H1 (cell line): Measurements from ENCODE around the gene NUP133. TPM values are rescaled to one million over a fixed set of nuclear protein-coding genes. Genes with fewer than 3 reads are reported as not detected.

Source experiments
- CTCF ChIA-PET: fragments of 300-600 bp; sonication (Branson Sonifier 250); formaldehyde crosslinking; loops from one replicate; lab custom pipeline; 2021; ENCODE audit not compliant: partially characterized antibody; lab: Charles Lee
- POLR2A ChIA-PET: fragments of 300-600 bp; sonication (Branson Sonifier 250); formaldehyde crosslinking; loops from one replicate; lab custom pipeline; 2021; ENCODE audit warnings: inconsistent platforms; ENCODE audit not compliant: partially characterized antibody; lab: Charles Lee
- DNase-seq, 2 experiments: peaks; one replicate each; pipeline versions ENCODE4 v3.0.0 to v3.0.0-alpha.2; 2010 to 2022; ENCODE audit warnings: low spot score in 2 of 2, low read depth in 1 of 2, mixed read lengths in 1 of 2
- FAIRE-seq: peaks from 2 replicates; lab custom pipeline; 2011; peaks lifted over from hg19 to GRCh38; lab: Jason Lieb, UNC
- H2AFZ ChIP-seq: 2 replicates; pipeline ENCODE4 v1.8.1; 2012; ENCODE audit warnings: low read length, inconsistent platforms
- H2AK5ac ChIP-seq: 2 replicates; pipeline ENCODE4 v1.6.1; 2013; ENCODE audit warnings: low read depth, low read length
- H2BK120ac ChIP-seq: replicated peaks from 2 replicates; pipeline ENCODE3; 2013; ENCODE audit warnings: low read depth, low read length, inconsistent platforms
- H2BK12ac ChIP-seq: 2 replicates; pipeline ENCODE4 v1.6.1; 2013; ENCODE audit warnings: low read depth, low read length
- H2BK15ac ChIP-seq: 2 replicates; pipeline ENCODE4 v1.6.1; 2013; ENCODE audit warnings: low read length
- H2BK20ac ChIP-seq: 2 replicates; pipeline ENCODE4 v1.6.1; 2013; ENCODE audit warnings: low read length
- H2BK5ac ChIP-seq: 2 replicates; pipeline ENCODE4 v1.6.1; 2013; ENCODE audit warnings: low read depth, low read length
- H3K14ac ChIP-seq: 2 replicates; pipeline ENCODE4 v1.6.1; 2013; ENCODE audit warnings: inconsistent platforms; ENCODE audit not compliant: insufficient read length
- H3K18ac ChIP-seq: 2 replicates; pipeline ENCODE4 v1.6.1; 2013; ENCODE audit warnings: low read length; ENCODE audit errors: extremely low read depth
- H3K23ac ChIP-seq: 2 replicates; pipeline ENCODE4 v1.6.1; 2013; ENCODE audit warnings: inconsistent platforms; ENCODE audit not compliant: insufficient read length
- H3K23me2 ChIP-seq: 2 replicates; pipeline ENCODE4 v1.6.1; 2013; ENCODE audit warnings: low read depth, low read length
- H3K27ac ChIP-seq: 2 replicates; pipeline ENCODE4 v1.6.1; 2011; ENCODE audit warnings: low read depth, low read length, inconsistent platforms
- H3K27me3 ChIP-seq, 4 experiments: replicated peaks in 1 of 4; 1 replicate in 1 of 4; 2 replicates in 3 of 4; pipeline versions ENCODE4 v1.6.1 to v1.8.1; 2011 to 2013; ENCODE audit warnings: low read length in 3 of 4, mild to moderate bottlenecking in 3 of 4, inconsistent platforms in 2 of 4, mixed read lengths in 2 of 4, moderate library complexity in 1 of 4; ENCODE audit not compliant: control insufficient read depth in 3 of 4, insufficient read depth in 3 of 4; ENCODE audit errors: extremely low read depth in 1 of 4
- H3K36me3 ChIP-seq, 4 experiments: 2 replicates each; pipeline versions ENCODE4 v1.6.1 to v1.8.1; 2011 to 2013; ENCODE audit warnings: mild to moderate bottlenecking in 4 of 4, low read length in 3 of 4, moderate library complexity in 2 of 4, control low read depth in 1 of 4, inconsistent platforms in 1 of 4; ENCODE audit not compliant: insufficient read depth in 4 of 4, control insufficient read depth in 2 of 4
- H3K4ac ChIP-seq: replicated peaks from 2 replicates; pipeline ENCODE3; 2013; ENCODE audit warnings: low read length, low read depth, mixed read lengths, inconsistent platforms; ENCODE audit not compliant: insufficient read length
- H3K4me1 ChIP-seq, 4 experiments: replicated peaks in 1 of 4; 1 replicate in 1 of 4; 2 replicates in 3 of 4; pipeline versions ENCODE4 v1.6.1 to v1.8.1; 2011 to 2013; ENCODE audit warnings: low read length in 3 of 4, inconsistent platforms in 2 of 4, mixed read lengths in 1 of 4; ENCODE audit not compliant: insufficient read depth in 4 of 4, control insufficient read depth in 3 of 4
- H3K4me2 ChIP-seq, 2 experiments: 2 replicates each; pipeline versions ENCODE4 v1.6.1 to v1.8.1; 2011 to 2013; ENCODE audit warnings: low read depth in 2 of 2, low read length in 2 of 2, control low read depth in 1 of 2, inconsistent platforms in 1 of 2, mild to moderate bottlenecking in 1 of 2; ENCODE audit not compliant: insufficient read depth in 1 of 2
- H3K4me3 ChIP-seq, 4 experiments: fragments of 200-600, 300-600 bp in 1 of 4; sonication (generic), shearing (Covaris generic), sonication (Bioruptor Twin) in 1 of 4; 2 replicates each; pipeline versions ENCODE4 v1.5.1 to v1.8.1; 2011 to 2016; ENCODE audit warnings: low read length in 4 of 4, low read depth in 3 of 4, control low read depth in 2 of 4, inconsistent platforms in 2 of 4, mild to moderate bottlenecking in 2 of 4, mixed read lengths in 1 of 4, moderate library complexity in 1 of 4; ENCODE audit not compliant: insufficient read depth in 2 of 4; ENCODE audit errors: extremely low read depth in 1 of 4
- H3K56ac ChIP-seq: replicated peaks from 2 replicates; pipeline ENCODE3; 2013; ENCODE audit warnings: low read depth, mild to moderate bottlenecking, mixed read lengths, low read length, inconsistent platforms; ENCODE audit not compliant: insufficient read length
- H3K79me1 ChIP-seq: 2 replicates; pipeline ENCODE4 v1.6.1; 2013; ENCODE audit warnings: low read depth, low read length, control low read depth
- H3K79me2 ChIP-seq, 2 experiments: 2 replicates each; pipeline versions ENCODE4 v1.6.1 to v1.8.1; 2012 to 2013; ENCODE audit warnings: low read length in 2 of 2, mild to moderate bottlenecking in 2 of 2, inconsistent platforms in 1 of 2; ENCODE audit not compliant: insufficient read depth in 2 of 2, control insufficient read depth in 1 of 2
- H3K9ac ChIP-seq, 4 experiments: replicated peaks in 1 of 4; 1 replicate in 1 of 4; 2 replicates in 3 of 4; pipeline versions ENCODE4 v1.6.1 to v1.8.1; 2011 to 2013; ENCODE audit warnings: low read depth in 3 of 4, low read length in 3 of 4, control low read depth in 2 of 4, mild to moderate bottlenecking in 2 of 4, moderate library complexity in 2 of 4, inconsistent platforms in 1 of 4; ENCODE audit errors: extremely low read depth in 1 of 4
- H3K9me3 ChIP-seq, 2 experiments: 2 replicates each; pipeline versions ENCODE4 v1.6.1 to v1.8.1; 2012 to 2013; ENCODE audit warnings: mild to moderate bottlenecking in 2 of 2, moderate library complexity in 2 of 2, control low read depth in 1 of 2, inconsistent platforms in 1 of 2, low read depth in 1 of 2, low read length in 1 of 2, mixed read lengths in 1 of 2; ENCODE audit not compliant: insufficient read depth in 2 of 2
- H4K20me1 ChIP-seq, 2 experiments: replicated peaks in 1 of 2; 2 replicates each; pipeline versions ENCODE3 to v1.8.1; 2011 to 2013; ENCODE audit warnings: inconsistent platforms in 2 of 2, low read length in 2 of 2, mild to moderate bottlenecking in 1 of 2; ENCODE audit not compliant: insufficient read depth in 2 of 2, control insufficient read depth in 1 of 2
- H4K5ac ChIP-seq: 2 replicates; pipeline ENCODE4 v1.6.1; 2013; ENCODE audit warnings: low read length, low read depth, mixed read lengths, inconsistent platforms; ENCODE audit not compliant: insufficient read length
- H4K8ac ChIP-seq: 2 replicates; pipeline ENCODE4 v1.8.0; 2013; ENCODE audit warnings: mild to moderate bottlenecking, moderate library complexity, low read length, inconsistent platforms; ENCODE audit not compliant: insufficient read depth; ENCODE audit errors: extremely low read depth
- H4K91ac ChIP-seq: replicated peaks from 2 replicates; pipeline ENCODE3; 2013; ENCODE audit warnings: low read length, mixed read lengths, inconsistent platforms; ENCODE audit not compliant: insufficient read length
- ATF3 ChIP-seq: IDR thresholded peaks from 2 replicates; pipeline ENCODE4 v1.6.1; 2011; ENCODE audit warnings: low read depth, mild to moderate bottlenecking, low read length; ENCODE audit not compliant: insufficient read depth
- CTCF ChIP-seq, 3 experiments: IDR thresholded peaks; 1 replicate in 2 of 3; 2 replicates in 1 of 3; pipeline versions ENCODE4 v1.5.1 to v1.6.1; 2011; ENCODE audit warnings: low read length in 3 of 3, mild to moderate bottlenecking in 3 of 3, inconsistent platforms in 2 of 3, low read depth in 1 of 3, moderate library complexity in 1 of 3; ENCODE audit not compliant: insufficient read depth in 1 of 3; ENCODE audit errors: control extremely low read depth in 1 of 3
- KDM1A ChIP-seq: fragments of 200-600, 300-600 bp; sonication (generic); IDR thresholded peaks from 2 replicates; pipeline ENCODE4 v1.7.1; 2016; ENCODE audit warnings: mild to moderate bottlenecking, low read length, borderline replicate concordance
- PHF8 ChIP-seq: fragments of 200-600 bp; sonication (generic); conservative IDR thresholded peaks from 2 replicates; pipeline ENCODE4 v1.7.1; 2012; ENCODE audit warnings: low read depth, mild to moderate bottlenecking, inconsistent platforms, low read length, moderate library complexity
- RAD21 ChIP-seq, 2 experiments: IDR thresholded peaks in 1 of 2; conservative IDR thresholded peaks in 1 of 2; 2 replicates each; pipeline ENCODE4 v1.6.1; 2011; ENCODE audit warnings: low read depth in 2 of 2, low read length in 2 of 2, improper control_type of control experiment in 1 of 2, inconsistent platforms in 1 of 2, mild to moderate bottlenecking in 1 of 2, moderate library complexity in 1 of 2
- TAF7 ChIP-seq: optimal IDR thresholded peaks from 2 replicates; pipeline ENCODE3; 2011; ENCODE audit warnings: low read depth, mild to moderate bottlenecking, inconsistent platforms, low read length, moderate library complexity, borderline replicate concordance
- TCF12 ChIP-seq: IDR thresholded peaks from 2 replicates; pipeline ENCODE4 v1.6.1; 2011; ENCODE audit warnings: low read depth, mild to moderate bottlenecking, low read length
- WGBS, 2 experiments: shearing (Covaris generic) in 1 of 2; methylation state at CpG; one replicate each; pipeline versions ENCODE4 v1.1.6 to v1.1.7; 2013 to 2015; ENCODE audit warnings: low lambda C conversion rate in 2 of 2, mixed read lengths in 2 of 2, inconsistent platforms in 1 of 2, low coverage in 1 of 2, missing lambda C conversion rate in 1 of 2; ENCODE audit not compliant: insufficient replicate concordance in 2 of 2, insufficient coverage in 1 of 2, insufficient read length in 1 of 2; ENCODE audit errors: extremely low coverage in 1 of 2, missing lambda C conversion rate in 1 of 2; 5-methylcytosine and 5-hydroxymethylcytosine counted together
- polyA plus RNA-seq, 7 experiments: library from polyadenylated mRNA; depleted of rRNA in 3 of 7; stranded (reverse) in 5 of 7; unstranded in 2 of 7; fragments of >200 nt in 5 of 7; fragments of 200-250 nt in 2 of 7; gene quantifications; 1 replicate in 5 of 7; 2 replicates in 1 of 7; 4 replicates in 1 of 7; pipeline versions ENCODE4 v1.2.1 to v1.2.3, GENCODE V29; 2011 to 2013; ENCODE audit warnings: missing spikeins in 2 of 7, mixed read lengths in 2 of 7
- total RNA-seq: library from RNA; stranded (reverse); fragmentation: NEBNext Ultra II Directional; extraction: Animal tissue kit (Norgen Biotek cat#: 25700); gene quantifications from 2 replicates; pipeline ENCODE4 v1.2.1, GENCODE V29; 2021

Gene NUP133
- total and polyA plus RNA-seq, 2 of the 8 experiments (the other 6 are each of a cell fraction or from before 2014, with no cell fraction given): 20.6 to 72.1 TPM

- no peak overlapping the region for H3K56ac ChIP-seq
- H3K9me3 ChIP-seq: no peaks in the 10 kb centered on the region
- no peak for DNase-seq
- H3K14ac ChIP-seq: no peak overlapping the region
- no peak overlapping the region for H2BK120ac ChIP-seq
- H3K79me1 ChIP-seq: no peaks in the 10 kb centered on the region
- CTCF ChIA-PET: interaction anchor here (0.6 to 2.1 kb wide), 20 partner anchors 11 to 881 kb away, joined by 3 to 12 read pairs (median 3); no protein-coding TSS in a partner anchor
- no peak overlapping the region for H3K18ac ChIP-seq
- no peak overlapping the region for H4K5ac ChIP-seq
- 86% methylated on average over 5 of the region's 5 CpGs; no CpG with 5 or more reads in 1 of the 2 experiments for WGBS, 2 experiments
- no peak overlapping the region for H2BK15ac ChIP-seq
- H3K23me2 ChIP-seq: no peaks in the 10 kb centered on the region; the same call in 1 of the 2 replicates
- no peak overlapping the region for H2BK20ac ChIP-seq
- H2BK5ac ChIP-seq: no peak overlapping the region
- H3K79me2 ChIP-seq: no peaks in the 10 kb centered on the region
- TF ChIP-seq TAF7: no peak
- TF ChIP-seq RAD21 (IDR thresholded peaks at IDR 0.05 in 1 of 2, conservative IDR thresholded peaks at IDR 0.05 in 1 of 2; ENCODE audit: low read depth in 2 of 2, low read length in 2 of 2): peak; percentile 78 to 81
- TF ChIP-seq KDM1A: peak; percentile 79
- no peak for TF ChIP-seq TCF12
- TF ChIP-seq PHF8: no peak
- no peak for TF ChIP-seq ATF3
- TF ChIP-seq CTCF (IDR thresholded peaks at IDR 0.05; ENCODE audit: control extremely low read depth in 1 of 3, insufficient read depth in 1 of 3, low read depth in 1 of 3, low read length in 3 of 3): peak in 2 of 3 experiments; percentile 52 to 67; a peak in 3 of 4 replicates
- TF ChIP-seq, all 59 proteins: peak for 3
- Histone ChIP-seq H3K27me3 (peaks cover 0 to 1% (median 0%) of the 10 kb centered on the region in 4 experiments; a peak in 1 of 7 replicates), H3K27ac (no peak overlapping the region), H3K9ac (no peak overlapping the region), H3K4me1 (no peaks in the 10 kb centered on the region), H4K8ac (no peak overlapping the region), H2AK5ac (no peak overlapping the region), H3K4ac (no peak overlapping the region), H4K91ac (no peak overlapping the region), H3K36me3 (peaks cover 5 to 38% (median 17%) of the 10 kb centered on the region in 4 experiments; a peak in 6 of 8 replicates), H2BK12ac (no peak overlapping the region), H3K4me2 (no peak overlapping the region), H4K20me1 (no peaks in the 10 kb centered on the region), H2AFZ (no peak overlapping the region), H3K4me3 (no peak overlapping the region), H3K23ac (no peak overlapping the region)
- POLR2A ChIA-PET: interaction anchor here (0.7 to 1.6 kb wide), 4 partner anchors 19 to 114 kb away, joined by 3 to 4 read pairs (median 3); partner anchors contain the start of gene ACTA1
- FAIRE-seq: no peak
Observed at GRCh38 chr1:229452956-229453801, 55.0 kb downstream of the NUP133 start.
